CD4-positive, alpha-beta T cell treated with Interferon gamma for 1 hour (primary cell): Measurements from ENCODE around the gene CDC42SE2.

ENCODE experiments used
- DNase-seq: peaks from one replicate; pipeline ENCODE4 v3.0.0-alpha.2; 2020

Gene CDC42SE2

DNA sequence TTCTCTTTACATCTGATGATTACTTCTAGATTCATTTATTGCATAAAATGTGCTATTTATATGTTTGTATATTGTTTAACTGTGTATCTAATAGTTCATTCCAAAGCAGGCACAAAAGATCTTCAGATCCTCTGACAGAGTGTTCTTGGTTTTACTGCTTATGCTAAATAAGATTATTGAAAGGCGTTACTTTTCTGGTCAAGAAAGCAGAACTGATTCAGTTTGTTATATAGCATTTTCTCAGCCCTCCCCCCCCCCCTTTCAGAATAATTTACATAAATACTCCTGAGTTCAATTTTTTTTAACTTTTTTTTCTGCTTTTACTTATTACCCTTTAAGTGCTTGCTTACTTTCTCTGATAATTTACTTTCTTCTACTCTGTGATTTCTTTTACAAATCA lies 15.4 kb downstream of the CDC42SE2 start:
- no peak for DNase-seq

DNA sequence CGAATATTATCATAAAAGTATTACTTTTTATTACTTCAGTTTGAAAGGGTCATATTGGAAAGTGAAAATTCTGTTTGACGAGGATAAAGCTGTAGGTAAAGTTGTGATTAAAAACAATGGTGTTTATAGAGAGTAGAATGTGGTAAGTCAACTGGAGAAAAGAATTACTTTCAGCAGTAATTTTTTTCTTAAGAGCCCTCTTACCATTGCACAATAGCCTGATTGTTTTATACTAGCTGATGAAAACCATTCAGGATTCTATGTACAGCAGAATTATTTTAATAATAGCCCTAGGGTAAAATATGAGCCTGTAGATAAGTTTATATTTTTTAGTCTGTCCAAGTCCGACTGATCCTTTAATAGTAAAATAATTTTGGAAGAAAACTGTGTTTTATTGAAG lies 16.6 kb downstream of the CDC42SE2 start:
- no peak for DNase-seq

DNA sequence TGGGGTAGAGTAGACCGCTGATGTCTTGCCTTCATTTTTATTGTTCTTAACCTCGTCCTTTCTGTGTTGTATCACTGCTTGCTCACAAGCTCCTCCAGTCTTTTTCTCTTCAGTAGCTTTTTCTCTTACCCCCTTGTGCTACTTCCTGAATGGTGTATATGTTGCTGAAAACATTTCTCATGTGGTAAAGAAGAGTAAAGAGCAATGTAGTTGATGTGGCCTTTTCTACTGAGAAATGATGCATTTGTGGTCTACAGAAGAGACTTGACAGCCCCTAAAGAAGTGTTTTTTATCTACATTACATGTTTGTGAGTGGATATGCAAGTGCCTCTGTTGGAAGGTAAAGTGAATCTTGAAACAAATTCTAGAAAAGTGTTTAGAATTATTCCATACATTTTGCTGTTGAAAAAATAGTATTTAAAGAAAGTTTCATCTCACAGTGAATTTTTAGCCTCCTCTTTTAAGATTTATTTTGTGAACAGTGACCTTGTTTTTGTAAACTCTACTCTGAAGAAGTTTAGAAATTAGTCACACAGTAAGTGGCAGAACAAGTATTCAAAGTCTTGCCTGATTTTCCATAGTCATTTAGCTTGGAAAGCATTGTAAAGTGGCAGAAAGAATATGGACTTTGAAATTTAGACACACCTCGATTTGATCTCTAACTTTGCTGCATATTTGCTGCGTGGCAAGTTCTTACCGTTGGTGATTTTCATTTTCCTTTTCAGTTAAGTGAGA lies 17.4 kb downstream of the CDC42SE2 start:
- no peak for DNase-seq

DNA sequence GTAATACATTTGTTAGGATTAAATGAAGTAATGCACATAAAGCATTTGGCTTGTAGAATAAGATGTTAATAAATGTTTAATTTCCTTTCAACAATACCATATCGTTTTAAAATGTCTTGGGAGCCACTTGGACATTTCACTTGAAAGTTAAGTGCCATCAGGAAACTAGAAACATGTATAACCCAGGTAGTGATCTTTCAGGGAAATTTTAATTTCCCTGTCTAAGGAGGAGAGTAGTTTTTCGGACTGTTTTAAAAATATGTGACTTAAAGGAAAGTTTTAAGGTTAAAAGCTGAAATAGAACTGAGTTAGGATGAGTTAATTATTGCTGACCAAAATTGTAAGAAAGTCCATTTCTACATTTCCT lies 18.0 kb downstream of the CDC42SE2 start:
- no peak for DNase-seq

DNA sequence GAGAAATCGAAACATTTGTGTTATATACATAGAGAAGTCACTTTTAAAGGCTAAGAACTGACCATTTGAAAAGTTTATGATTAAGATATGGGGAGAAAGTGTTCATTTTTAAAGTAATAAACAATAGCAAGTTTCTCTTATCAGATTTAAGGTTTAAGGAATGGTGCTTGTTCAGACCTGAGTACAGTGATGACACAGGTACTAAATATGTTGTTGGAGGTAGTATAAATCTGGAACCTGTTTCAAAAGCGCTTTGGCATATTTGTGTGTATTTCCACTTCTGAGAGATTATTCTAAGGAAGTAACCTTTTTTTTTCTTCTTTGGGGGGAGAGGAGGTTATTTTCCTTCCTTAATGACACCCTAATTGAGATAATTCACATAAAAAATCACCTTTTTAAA lies 18.4 kb downstream of the CDC42SE2 start:
- no peak for DNase-seq

DNA sequence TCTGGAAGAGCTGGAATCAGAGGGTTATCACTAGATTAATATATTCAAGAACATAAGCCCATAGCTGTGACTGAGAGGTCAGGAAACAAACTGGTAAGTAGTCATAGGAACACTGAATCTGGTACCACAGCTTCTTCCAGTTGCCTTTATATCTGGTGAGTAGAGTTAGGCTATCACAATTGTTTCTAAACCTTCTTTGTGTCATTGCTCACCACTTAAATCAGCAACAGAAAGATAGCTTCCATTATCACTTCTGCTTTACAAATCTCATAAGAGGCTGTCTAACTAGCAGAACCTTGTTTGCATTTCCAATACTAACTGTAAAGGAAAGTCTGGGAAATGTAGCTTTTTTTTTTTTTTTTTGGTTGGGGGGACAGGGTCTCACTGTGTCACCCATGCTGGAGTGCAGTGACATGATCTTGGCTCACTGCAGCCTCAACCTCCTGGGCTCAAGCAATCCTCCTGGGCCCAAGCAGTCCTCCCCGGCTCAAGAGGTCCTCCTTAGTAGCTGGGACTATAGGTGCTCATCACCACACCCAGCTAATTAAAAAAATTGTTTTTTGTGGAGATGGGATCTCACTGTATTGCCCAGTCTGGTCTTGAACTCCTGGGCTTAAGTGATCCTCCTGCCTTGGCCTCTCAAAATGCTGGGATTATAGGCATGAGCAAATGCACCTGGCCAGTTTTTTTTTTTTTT lies 22.0 kb downstream of the CDC42SE2 start:
- no peak for DNase-seq

DNA sequence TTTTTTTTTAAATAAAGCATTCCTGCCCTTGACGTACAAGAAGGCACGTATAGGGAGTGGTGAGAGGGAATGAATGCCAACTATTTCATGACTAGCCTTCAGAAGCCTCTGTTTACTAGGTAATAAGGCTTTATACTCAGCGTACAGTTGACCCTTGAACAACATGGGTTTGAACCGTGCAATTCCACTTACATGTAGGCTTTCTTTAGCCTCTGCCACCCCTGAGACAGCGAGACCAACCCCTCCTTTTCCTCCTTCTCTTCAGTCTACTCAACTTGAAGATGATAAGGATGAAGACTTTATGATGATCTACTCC lies 22.5 kb downstream of the CDC42SE2 start:
- DNase-seq: no peak

DNA sequence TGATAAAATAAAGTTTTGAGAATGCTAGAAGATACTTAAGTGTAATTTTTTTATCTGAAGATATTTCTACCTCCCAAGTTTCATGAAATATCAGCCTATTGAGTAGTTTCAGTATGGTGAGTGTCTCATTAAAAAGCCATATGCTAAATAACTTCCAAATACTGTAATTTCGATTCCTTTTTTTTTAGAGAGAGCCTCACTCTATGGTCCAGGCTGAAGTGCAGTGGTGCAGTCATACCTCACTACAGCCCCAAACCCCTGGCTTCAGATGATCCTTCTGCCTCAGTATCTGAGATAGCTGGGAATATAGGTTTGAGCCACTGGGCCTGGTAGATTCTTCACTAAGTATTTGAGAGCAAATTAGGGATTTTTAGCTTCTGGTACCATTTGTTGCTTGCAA lies 24.5 kb downstream of the CDC42SE2 start:
- no peak for DNase-seq

DNA sequence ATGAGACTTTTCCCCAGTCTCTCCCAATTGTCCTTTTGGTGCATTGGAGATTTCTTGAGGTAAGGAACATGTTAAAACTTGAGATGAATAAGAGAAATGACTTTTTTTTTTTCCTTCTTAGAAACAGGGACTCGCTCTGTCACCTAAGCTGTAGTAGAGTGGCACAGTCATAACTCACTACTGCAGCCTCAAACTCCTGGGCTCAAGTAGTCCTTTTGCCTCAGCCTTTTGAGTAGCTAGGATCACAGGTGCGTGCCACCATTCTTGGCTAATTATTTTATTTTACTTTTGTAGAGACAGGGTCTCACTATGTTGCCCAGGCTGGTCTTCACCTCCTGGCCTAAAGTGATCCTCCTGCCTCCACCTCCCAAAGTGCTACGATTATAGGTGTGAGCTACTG lies 25.9 kb downstream of the CDC42SE2 start:
- DNase-seq: no peak

DNA sequence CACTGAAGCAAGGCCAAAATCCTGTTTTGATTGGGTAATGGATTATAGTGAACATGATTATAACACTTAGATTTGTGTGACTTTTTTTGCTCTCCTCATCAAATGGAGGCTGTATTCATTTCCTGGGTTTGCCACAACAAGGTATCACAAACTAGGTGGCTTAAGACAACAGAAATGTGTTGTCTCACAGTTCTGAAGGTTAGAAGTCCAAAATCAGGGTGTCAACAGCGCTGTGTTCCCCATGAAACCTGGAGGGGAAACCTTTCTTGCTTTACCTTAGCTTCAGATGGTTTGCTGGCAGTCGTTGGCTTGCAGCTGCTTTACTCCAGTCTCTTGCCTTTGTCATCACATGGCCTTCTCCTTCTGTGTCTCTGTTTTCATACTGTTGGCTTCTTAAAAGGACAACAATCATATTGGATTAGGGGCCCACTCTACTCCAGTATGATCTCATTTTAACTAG lies 32.4 kb downstream of the CDC42SE2 start:
- no peak for DNase-seq

DNA sequence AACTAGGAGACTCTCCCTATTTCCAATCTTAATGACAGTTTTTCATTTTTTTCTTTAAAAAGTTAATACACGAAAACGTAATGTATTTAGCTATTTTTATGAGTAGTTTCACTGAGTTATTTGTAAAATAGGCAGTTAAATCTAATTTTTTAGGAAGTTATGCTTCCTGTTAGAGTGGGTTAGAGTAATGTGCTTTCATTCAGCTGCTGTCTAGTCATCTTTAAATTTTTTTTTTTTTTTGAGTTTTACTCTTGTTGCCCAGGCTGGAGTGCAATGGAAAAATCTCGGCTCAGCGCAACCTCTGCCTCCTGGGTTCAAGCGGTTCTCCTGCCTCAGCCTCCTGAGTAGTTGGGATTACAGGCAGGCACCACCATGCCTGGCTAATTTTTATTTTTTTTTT lies 34.0 kb downstream of the CDC42SE2 start:
- no peak for DNase-seq

DNA sequence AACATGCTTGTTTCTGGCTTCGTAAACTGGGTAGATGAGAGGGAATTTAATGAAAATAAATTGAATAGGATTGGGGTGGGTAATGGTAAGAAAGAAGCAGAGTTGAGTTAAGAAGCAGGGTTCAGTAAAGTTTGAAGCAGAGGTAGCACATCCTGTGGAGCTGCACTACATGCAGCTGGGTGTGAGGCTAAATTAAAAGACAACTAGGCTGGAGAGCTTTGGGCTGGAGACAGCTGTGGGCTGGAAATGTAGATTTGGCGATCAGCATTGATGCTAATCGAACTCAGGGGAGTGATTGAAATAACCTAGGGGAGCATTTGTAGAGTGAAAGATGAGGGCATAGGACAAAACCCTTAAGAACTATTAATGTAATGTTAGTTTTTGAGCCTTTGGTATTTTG lies 35.6 kb downstream of the CDC42SE2 start:
- no peak for DNase-seq

DNA sequence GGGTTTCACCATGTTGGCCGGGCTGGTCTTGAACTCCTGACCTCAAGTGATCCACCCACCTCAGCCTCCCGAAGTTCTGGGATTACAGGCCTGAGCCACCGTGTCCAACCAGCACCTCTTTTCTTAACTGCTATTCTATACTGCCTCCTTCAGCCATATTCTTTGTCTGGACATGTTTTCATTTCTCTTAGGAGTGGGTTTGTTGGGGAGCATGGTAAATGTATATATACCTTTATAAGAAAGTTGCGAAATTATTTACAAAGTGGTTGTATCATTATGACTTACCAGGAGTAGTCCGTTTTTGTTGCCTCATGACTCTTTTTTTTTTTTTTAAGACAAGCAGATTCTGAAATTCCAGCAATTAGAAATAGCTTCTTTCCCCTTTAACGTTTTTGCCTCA lies 38.7 kb downstream of the CDC42SE2 start:
- DNase-seq: no peak

DNA sequence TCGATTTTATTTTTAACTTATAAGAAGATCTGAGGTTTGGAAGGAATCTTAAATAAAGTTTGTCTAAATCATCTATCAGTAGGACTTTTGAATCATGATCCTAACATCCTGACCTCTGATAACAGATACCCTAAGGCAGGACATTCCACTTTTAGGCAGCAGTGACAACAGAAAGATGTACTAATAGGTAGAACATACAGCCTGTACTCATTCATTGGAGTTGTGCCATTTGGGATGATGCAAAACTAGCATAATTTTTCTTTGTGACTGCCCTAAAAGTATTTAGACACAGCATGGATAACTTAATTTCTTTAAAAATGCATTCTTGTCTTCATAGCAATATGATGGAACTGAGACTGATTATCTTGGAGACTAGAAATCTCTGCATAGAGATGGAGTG lies 39.7 kb downstream of the CDC42SE2 start:
- DNase-seq: no peak

DNA sequence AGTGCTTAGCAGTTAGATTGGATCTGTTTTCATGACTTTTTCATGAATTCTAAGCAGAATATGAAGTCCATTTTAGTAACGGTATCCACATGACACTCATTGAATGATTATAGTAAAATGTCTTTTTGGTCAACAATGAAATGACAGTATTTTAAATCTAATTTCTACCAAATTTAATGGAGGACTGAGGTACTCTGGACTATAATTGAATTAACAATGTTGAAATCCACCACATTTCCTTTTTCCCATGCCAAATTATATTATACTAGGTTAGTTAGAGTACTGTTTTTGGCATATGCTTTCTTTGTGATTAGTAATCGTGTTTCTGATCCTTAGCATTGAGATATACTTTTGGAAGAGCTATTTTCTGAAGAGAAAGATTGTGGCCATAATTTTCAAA lies 40.6 kb downstream of the CDC42SE2 start:
- DNase-seq: no peak

DNA sequence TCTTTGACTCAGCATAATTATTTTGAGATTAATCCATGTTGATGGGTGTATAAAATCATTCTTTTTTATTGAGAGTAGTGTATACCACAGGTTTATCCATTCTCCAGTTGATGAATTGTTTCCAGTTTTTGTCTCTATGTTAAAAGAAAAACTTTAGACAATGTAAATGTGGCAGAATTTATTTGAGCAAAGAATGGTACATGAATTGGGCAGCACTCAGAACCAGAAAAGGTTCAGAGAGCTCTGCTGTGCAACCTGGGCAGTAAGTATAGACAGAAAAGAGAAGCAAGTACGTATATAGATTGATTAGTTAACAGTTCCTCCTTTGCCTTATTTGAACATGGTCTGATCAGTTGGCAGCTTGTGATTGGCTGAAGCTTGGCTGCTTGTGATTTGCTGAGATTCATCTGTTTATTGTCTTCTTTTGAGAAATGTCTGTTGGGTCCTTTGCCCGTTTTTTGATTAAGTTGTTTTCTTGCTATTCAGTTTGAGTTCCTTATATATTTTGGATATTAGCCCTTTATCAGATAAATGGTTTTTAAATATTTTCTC lies 41.4 kb downstream of the CDC42SE2 start:
- no peak for DNase-seq

DNA sequence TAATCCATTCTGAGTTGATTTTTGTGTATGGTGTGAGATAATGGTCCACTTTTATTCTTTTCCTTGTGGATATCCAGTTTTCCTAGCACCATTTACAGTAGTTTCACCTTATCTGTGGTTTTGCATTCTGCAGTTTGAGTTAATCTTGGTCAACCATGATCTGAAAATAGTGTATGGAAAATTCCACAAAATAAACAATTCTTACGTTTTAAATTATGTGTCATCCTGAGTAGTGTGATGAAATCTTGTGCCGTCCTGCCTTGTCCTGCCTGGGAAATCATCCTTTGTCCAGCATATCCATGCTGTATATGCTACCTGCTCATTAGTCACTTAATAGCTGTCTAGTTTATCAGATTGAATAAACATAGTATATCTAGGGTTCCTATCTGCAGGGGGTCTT lies 42.1 kb downstream of the CDC42SE2 start:
- DNase-seq: no peak

DNA sequence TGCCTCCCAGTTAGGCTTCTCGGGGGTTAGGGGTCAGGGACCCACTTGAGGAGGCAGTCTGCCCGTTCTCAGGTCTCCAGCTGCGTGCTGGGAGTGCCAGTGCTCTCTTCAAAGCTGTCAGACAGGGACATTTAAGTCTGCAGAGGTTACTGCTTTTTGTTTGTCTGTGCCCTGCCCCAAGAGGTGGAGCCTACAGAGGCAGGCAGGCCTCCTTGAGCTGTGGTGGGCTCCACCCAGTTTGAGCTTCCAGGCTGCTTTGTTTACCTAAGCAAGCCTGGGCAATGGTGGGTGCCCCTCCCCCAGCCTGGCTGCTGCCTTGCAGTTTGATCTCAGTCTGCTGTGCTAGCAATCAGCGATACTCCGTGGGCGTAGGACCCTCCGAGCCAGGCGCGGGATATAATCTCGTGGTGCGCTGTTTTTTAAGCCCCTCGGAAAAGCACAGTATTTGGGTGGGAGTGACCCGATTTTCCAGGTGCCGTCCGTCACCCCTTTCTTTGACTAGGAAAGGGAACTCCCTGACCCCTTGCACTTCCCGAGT lies 48.5 kb downstream of the CDC42SE2 start:
- peak; percentile 63 for DNase-seq

DNA sequence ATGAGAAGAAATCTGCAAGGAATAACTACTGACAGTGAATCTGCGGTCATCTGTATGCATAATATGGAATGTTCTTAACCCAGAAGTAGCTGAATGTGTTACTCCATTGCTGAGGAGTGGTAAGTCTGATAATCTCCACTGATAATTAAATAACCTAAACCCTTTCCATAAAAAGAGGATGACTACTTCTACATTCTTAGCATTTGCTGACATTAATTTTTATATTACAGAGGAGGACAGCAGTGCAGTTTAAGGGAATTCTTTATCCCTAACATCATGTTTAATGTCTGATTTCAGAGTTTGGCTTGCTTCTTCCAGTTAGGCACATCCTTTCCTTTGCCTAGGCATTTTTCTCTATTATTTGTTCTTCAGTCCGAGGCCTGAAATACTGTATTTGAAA lies 52.2 kb downstream of the CDC42SE2 start:
- no peak for DNase-seq

DNA sequence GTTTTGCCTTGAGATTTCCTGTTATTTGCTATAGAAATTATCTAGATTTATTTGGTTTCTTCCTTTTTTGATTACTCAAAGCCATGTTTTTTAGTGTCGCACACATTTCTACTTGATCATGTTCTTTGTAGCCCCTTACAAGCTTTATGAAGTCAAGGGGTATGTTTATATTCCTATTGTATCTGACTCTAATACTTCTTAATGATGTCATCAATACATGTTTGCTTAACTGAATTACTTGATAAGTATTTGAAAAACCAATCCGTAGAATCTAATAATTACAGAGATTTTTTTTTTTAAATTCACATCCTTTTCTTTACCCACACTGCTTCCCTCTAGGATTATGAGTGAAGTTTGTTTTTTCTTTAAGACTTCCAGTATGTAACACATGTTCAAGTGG lies 53.0 kb downstream of the CDC42SE2 start:
- no peak for DNase-seq

DNA sequence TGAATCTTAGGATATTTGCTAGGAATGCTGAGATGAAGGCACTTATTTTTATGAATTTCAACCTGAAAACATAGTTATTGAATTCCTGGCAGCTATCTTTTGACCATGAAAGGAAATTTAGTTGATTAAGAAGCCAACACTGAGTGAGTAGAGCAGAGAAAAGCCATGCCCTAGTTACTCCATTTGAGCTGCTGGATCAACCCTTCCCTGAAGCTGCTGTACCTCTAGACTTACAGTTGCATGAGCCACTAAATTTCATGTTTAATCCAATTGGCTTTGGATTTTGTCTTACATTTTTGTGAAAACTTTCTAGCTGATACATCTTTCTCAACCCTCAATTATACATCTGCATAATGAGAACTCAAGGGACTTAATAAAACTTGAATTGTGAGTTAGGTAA lies 54.6 kb downstream of the CDC42SE2 start:
- DNase-seq: no peak

DNA sequence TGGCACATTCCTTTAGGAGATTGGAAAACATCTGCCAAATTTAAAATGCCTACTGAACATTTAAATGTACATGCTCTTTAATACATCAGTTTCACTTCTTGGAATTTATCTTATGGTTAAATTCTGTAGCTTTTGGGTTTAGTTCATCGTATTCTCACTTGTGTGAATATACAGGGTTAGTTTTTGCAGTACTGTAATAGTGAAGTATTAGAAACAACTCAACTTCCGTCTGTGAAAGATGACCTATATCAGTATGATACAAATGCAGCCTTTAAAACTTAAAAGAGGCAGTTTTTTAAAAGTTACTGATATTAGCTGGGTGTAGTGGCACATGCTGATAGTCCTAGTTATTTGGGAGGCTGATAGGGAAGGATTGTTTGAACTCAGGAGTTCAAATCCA lies 57.2 kb downstream of the CDC42SE2 start:
- DNase-seq: no peak

DNA sequence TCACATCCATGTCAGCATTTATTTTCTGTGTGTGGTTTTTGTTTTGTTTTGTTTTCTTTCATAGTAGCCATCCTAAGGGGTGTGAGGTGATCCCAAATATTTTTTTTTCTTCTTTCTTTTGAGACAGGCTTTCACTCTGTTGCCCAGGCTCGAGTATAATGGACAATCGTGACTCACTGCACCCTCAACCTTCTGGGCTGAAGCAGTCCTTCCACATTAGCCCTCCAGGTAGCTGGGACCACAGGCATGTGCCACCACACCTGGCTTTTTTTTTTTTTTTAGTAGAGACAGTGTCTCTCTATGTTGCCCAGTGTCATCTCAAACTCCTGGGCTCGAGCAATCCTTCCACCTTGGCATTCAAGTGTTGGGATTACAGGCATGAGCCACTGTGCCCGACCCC lies 59.1 kb downstream of the CDC42SE2 start:
- DNase-seq: no peak

DNA sequence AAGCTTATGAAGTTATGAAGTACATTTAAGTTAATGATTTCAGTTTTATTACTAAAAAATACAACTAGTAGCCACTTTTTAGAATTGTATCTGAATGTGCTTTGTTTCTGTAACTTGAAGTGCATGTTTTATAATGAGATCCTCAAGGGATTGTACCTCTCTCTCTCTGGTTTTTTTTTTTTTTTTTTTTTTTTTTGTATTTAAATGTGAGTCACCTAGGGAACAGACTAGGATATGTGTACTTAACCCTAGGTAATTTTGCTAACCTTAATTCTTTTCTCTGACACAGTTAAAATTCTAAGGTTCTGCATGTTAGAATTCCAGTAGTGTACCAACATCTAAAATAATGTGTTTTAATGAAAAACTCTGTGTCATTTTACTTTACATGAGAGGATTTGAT lies 59.5 kb downstream of the CDC42SE2 start:
- DNase-seq: no peak

DNA sequence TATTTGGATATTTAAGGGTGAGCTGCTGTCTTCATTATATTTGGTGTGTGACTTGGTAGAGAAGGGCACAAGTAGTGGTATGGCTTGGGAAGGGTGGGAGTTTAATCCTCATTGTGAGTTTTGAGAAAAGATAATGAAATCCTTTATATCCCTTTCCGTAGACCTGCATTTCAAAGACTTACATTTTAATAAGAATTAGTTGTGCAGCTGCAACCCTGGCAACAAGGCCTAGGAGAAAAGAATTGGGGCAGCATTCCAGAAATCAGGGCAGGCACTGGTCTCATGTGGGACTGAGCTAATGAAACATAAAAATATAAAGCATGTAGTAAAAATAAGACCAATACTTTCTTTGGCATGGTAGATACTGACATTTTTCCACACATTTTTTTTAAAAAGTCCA lies 60.5 kb downstream of the CDC42SE2 start:
- DNase-seq: no peak
